EH (cell line): ENCODE measurements around the gene NET1.
"Not testable (repeated sequence)": the region's sequence is repeated elsewhere in the genome, so short reads cannot be mapped to it uniquely, and the experiment has no call there.

ENCODE experiments used
- DNase-seq: peaks from one replicate; pipeline ENCODE4 v3.0.0-alpha.2; 2015; ENCODE audit warnings: low read depth

Gene NET1

GRCh38 chr10:5466451-5467206 is 54.3 kb downstream of the NET1 start:
- peak; percentile 86 for DNase-seq

DNA sequence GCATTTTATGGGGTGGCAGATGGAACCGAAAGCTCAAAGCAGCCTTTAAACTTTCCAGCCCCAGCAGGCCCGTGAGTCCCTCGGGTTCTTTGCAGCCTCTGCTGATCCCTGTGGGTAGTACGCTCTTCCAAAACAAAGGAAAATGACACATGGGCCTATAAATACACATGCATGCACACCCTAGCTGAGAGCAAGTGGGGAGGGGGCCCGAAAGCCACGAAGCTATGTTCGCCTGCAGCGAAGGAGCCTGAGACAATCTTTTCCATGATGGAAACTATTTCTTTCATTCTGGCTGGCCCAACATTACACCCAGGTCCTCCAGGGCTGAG is 54.8 kb downstream of the NET1 start:
- no peak for DNase-seq

DNA sequence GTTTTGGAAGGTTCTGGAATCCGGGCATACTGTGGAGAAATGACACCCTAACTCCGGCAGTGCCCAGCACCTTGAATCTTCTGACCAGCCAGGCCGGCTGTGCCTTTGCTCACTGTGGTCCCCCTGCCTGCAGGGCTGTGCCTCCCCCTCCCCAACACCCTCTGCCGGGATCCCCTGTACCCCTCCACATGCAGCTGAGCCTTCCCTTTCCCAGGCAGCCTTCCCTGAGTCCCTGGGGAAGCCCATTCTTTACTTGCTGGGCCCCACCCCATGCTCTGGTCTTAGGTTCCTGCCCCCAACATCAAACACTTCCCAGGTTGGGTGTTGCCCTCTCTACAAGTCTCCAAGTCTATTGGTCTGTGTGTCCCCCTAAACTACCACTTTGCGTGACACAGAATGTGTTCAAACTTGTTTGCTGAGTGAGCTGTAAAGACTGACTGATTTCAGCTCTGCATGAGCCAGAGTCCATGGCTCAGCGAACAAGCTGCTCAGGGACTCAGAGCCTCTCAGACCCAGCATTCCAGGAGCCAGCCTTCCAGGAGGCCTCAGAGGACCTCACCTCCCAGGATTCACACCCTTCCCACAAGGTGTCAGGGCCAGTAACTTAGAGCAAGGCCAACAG is 55.4 kb downstream of the NET1 start:
- DNase-seq, result no peak

GRCh38 chr10:5468262-5469106 is 56.1 kb downstream of the NET1 start:
- no peak for DNase-seq

GRCh38 chr10:5469353-5470061 is 57.1 kb downstream of the NET1 start:
- no peak for DNase-seq

DNA sequence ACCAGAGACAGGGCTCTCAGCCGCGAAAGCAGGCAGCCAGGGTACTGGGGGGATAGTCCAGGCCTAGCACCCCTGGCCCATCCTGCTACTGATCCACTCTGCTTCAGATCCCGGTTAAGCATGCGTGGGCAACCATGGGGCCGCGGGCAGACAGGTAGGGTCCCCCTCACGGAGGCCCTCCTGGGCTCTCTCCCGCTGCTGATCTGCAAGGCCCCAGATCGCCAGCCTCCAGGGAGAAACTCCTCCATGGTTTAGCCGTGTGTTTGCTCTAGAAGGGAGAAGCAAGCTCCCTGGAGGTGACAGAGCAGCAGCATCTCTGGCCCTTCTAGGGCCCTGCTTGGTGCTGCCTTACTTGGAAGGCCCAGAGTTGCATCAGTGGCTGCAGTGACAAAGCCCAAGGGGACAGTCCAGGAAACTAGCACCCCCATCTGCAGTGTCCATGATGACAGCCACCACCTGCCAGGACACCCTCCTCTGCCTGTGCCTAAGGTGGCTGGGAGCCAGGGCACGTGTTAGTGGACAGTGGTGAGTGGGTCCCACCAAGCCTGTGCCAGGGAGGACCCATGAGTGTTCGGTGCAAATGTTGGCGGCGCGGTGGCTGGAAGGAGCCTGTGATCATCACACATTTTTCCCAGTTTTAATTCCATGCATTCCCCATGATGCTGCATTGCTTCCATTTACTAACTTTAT is 57.9 kb downstream of the NET1 start:
- DNase-seq, result no peak

- DNase-seq, result peak; percentile 32
These were observed 62.3 kb downstream of the NET1 start for GRCh38 chr10:5474642-5475041.

DNA sequence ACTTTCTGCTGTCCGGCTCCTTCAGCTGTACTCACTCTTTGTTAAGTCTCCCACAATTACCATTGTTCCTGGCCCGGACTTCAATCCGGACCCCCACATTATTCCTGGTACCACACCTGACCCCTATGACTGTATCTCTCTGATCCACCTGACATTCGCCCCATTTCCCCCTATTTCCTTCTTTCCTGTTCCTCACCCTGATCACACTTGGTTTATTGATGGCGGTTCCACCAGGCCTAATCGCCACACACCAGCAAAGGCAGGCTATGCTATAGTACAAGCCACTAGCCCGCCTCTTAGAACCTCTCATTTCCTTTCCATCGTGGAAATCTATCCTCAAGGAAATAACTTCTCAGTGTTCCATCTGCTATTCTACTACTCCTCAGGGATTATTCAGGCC is 62.7 kb downstream of the NET1 start:
- DNase-seq, result not testable (repeated sequence)

DNA sequence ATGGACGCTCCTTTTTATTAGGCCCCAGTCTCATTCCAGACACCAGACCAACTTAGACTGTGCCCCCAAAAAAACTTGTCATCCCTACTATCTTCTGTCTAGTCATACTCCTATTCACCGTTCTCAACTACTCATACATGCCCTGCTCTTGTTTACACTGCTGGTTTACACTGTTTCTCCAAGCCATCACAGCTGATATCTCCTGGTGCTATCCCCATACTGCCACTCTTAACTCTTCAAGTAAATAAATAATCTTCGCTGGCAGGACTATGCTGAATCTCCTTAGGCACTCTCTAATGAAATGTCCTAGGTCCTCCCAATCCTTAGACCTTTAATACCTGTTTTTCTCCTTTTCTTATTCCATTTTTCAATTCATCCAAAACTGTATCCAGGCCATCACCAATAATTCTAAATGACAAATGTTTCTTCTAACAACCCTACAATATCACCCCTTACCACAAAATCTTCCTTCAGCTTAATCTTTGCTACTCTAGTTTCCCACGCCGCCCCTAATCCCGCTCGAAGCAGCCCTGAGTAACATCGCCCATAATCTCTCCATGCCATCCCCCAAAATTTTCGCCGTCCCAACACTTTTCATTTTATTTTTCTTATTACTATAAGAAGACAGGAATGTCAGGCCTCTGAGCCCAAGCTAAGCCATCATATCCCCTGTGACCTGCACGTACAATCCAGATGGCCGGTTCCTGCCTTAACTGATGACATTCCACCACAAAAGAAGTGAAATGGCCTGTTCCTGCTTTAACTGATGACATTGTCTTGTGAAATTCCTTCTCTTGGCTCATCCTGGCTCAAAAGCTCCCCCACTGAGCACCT is 63.8 kb downstream of the NET1 start:
- not testable (repeated sequence) for DNase-seq

DNA sequence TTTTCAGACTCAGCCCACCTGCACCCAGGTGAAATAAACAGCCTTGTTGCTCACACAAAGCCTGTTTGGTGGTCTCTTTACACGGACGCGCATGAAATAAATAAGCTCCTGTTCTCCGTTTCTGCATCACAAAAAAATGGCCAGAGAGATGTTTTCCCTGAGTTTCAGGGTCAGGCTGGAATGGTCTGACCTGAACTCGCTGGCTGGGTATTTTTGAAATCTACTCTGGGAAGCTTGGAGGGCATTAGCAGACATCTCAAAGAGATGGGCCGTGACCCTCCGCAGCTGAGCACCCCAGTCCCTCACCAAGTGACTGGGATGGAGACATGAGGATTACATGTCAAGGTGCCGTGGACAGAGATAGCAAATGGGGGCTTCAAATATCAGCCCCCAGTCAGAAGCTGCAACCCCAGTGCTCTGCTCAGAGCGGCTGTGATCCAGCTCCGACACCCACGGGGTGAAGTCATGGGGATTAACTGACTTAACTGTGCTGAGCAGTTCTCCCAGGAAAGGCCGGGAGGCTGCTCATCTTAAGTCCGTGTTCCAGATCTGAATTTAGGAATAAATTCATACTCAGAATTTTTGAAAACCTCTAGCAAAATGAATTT is 64.7 kb downstream of the NET1 start:
- no peak for DNase-seq

DNA sequence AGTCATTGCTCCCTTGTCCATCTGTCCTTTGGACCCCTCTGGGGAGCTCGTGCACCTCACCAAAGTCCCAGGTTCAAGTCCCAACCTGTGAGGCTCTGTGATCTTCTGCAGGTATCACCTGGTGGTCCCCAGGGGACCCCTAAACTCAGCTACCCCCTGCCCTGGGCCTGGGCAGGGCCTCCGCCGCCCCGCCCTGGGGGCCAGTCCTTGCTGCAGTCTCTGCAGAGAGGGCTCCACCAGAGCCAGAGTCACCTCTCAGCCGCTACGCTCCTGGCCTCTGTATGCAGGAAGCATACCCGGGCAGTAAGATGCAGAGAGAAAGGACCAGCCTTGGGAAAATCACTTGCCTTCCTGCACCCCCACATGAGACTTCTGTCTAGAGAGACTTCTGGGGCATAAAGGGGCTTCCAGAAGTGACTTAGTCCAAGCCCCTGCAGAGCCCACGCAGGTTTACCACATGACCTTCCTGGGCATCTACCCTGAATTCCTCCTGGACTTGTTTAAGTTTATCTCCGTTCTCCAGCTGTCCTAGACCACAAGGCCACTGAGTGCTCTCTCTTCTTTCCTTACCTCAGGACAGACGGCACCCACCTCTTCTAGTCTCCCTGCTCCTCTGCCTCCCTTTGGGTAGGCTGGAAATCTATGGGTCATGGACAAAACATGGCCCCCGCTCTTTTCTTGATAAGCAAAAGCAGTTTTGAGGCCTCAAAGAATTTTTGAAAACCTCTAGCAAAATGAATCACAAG is 65.8 kb downstream of the NET1 start:
- no peak for DNase-seq

DNA sequence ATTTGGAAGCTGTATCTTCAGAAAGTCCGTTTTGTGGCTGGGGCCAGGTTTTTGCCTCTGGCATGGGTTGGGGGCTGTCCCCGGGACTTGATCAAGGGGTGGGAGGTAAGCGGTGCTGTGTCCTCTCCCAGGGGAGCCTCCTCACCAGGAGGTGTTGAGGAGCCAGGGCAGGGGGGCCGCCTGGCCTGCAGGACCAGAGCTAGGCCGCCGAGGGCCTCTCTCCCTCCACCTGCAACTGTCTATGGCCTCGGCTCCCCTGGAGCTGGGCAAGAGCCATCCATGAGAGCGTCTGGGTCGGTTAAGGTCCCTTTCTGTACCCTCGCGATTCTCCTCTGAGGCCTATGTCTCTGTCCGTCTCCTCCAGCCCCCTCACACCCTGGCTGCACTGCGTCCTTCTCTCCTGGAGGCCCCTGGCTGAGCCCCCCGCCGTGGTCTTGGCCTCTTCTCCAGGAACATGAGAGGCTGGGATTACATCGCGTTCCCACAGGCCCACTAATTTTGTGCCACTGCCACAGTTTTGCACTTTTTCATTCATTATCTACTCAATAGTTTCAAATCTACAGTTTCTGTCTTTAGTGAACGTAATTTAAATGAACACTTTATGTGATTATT is 66.4 kb downstream of the NET1 start:
- DNase-seq, result no peak

DNA sequence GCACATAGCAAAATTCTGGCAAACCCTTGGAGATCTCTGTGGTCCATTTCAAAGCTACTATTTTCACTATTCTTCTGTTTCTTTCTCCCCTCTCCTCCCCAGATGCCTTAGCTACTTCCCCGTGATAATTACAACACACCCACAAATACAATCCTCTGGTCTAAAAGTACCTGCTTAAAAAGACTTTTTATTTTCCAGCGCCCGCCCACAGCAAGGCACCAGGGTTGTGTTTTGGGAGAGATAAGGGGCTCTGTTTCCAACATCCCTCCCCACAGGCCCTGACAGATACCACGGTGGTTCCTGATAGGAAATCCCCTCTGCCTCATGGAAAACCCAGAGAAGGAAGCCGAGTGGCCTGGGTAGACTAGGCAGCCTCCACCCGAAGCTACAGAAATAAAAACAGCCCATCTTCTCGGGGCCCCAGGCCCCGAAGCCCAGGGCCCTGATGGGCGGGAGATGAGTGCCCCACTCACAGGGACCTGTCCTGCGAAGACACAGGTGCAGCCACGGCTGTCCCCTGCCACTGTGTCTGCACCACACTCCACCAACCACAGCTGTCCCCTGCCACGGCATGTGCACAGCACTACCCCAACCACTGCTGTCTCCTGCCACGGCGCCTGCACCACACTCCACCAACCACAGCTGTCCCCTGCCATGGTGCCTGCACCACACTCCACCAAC is 67.3 kb downstream of the NET1 start:
- no peak for DNase-seq

- no peak for DNase-seq
These were observed 68.0 kb downstream of the NET1 start for GRCh38 chr10:5480162-5480941.

GRCh38 chr10:5481121-5481520 is 68.8 kb downstream of the NET1 start:
- DNase-seq, result no peak

DNA sequence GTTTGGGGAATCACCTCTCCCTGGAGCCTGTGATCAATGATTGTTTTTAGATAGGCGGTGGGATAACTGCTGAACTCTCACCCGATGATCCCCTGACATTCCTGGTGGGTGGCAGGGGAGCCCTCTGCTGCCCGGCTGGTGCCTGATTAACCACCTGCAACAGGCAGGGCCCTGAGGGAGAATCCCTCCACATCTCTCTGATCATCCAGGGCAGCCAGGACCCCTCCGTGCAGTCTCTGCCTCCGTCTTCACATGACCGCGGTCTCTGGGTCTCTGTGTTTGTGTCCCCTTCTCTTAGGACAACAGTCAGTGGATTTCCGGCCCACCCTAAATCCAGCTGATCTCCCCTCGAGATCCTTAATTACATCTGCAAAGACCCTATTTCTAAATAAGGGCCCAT is 69.7 kb downstream of the NET1 start:
- no peak for DNase-seq

- peak; percentile 17 for DNase-seq
These were observed 71.8 kb downstream of the NET1 start for GRCh38 chr10:5484205-5484604.

DNA sequence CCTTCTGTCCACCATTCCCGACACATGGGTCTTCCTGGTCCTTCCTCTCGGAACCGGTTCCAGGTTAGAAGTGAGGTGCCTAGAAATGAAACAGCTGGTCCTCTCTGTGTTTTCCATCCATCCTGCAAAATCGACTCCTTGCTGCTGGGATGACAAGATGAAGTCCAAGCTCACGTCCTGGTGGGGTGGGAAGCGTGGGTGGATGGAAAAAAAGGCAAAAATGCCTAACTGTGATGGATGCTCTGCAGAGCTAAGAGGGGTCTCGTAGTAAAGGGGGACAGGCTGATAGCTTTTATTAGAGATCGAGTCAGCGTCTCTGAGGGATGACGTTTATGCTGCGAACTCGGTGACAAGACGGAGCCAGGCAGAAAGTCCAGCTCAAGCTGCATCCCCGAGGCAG is 72.9 kb downstream of the NET1 start:
- no peak for DNase-seq
